ENCODE results near the gene ZNF225. TPM values are rescaled to one million over a fixed set of nuclear protein-coding genes. Genes with fewer than 3 reads are reported as not detected.
"Not testable (repeated sequence)": the region's sequence is repeated elsewhere in the genome, so short reads cannot be mapped to it uniquely, and the experiment has no call there.

Gene ZNF225
- 3.0 TPM for total RNA-seq
- long read RNA-seq, full-length matches to known transcripts: 7 of 9 reads
- long read RNA-seq, partial matches to known transcripts: 0 of 9 reads
- long read RNA-seq, other reads (novel, unspliced or antisense): 2 of 9 reads

- ATAC-seq (ENCODE audit: poor library complexity) (peak; percentile 98), DNase-seq (peak; percentile 95)
- intact Hi-C loops (cut with DNase I): loop anchor here (10.0 kb wide), 1 partner anchor 192 kb away; the partner anchor contains the start of gene ZNF235
Observed at GRCh38 chr19:44113138-44113783, at the start of gene ZNF225. ZNF225 (plus strand) TSS chr19:44113399; CDS start chr19:44115828, 2,429 bp downstream.

GRCh38 chr19:44066305-44066704, 46.9 kb upstream of the ZNF225 start:
- no peak for DNase-seq
- ATAC-seq (ENCODE audit: poor library complexity): no peak
- intact Hi-C loops (cut with DNase I): no loop called here

DNA sequence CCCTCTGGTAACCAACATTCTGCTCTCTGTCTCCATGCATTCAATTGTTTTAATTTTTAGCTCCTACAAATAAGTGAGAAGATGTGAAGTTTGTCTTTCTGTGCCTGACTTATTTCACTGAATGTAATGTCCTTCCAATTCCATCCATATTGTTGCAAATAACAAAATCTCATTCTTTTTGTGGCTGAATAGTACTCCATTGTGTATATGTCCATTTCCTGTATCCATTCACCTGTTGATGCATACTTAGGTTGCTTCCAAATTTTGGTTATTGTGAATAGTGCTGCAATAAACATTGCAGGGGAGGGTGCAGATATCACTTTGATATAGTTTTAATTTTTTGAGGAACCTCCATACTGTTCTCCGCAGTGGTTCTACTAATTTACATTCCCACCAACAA, 43.8 kb upstream of the ZNF225 start:
- DNase-seq: no peak
- no peak for ATAC-seq (ENCODE audit: poor library complexity)
- intact Hi-C loops (cut with DNase I): no loop called here

- ATAC-seq (ENCODE audit: poor library complexity): peak; percentile 100
- peak; percentile 88 for DNase-seq
- intact Hi-C loops (cut with DNase I): no loop called here
Observed at GRCh38 chr19:44071824-44072542, 41.2 kb upstream of the ZNF225 start, which contains the start of gene ZNF284. ZNF284 (plus strand) TSS chr19:44072159; CDS start chr19:44076390, 4,231 bp downstream.

- intact Hi-C loops (cut with DNase I): no loop called here
- peak; percentile 45 for ATAC-seq (ENCODE audit: poor library complexity)
- DNase-seq: no peak
Observed at GRCh38 chr19:44072543-44073401, 40.4 kb upstream of the ZNF225 start.

DNA sequence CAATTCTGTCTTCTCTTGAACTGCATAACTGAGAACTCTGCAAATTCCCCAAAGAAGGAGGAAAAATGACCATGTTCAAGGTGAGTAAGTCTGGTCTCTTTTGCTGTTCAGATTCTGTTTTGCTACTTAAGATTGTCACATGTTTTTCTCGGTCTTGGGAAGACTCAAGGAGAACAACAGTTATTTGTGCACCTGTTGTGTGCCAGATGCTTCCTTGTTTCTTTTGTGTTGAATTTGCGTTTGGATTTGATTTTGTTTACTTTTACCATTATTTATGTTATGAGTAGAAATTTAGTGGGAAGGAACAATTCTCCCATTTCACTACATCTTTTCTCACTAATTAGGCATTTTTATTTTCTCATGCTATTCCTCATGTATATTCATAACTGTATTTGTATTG, 36.9 kb upstream of the ZNF225 start:
- intact Hi-C loops (cut with DNase I): no loop called here
- DNase-seq: no peak
- no peak for ATAC-seq (ENCODE audit: poor library complexity)

- intact Hi-C loops (cut with DNase I): no loop called here
- ATAC-seq (ENCODE audit: poor library complexity): no peak
- DNase-seq: no peak
Observed at GRCh38 chr19:44092108-44092507, 21.1 kb upstream of the ZNF225 start.

DNA sequence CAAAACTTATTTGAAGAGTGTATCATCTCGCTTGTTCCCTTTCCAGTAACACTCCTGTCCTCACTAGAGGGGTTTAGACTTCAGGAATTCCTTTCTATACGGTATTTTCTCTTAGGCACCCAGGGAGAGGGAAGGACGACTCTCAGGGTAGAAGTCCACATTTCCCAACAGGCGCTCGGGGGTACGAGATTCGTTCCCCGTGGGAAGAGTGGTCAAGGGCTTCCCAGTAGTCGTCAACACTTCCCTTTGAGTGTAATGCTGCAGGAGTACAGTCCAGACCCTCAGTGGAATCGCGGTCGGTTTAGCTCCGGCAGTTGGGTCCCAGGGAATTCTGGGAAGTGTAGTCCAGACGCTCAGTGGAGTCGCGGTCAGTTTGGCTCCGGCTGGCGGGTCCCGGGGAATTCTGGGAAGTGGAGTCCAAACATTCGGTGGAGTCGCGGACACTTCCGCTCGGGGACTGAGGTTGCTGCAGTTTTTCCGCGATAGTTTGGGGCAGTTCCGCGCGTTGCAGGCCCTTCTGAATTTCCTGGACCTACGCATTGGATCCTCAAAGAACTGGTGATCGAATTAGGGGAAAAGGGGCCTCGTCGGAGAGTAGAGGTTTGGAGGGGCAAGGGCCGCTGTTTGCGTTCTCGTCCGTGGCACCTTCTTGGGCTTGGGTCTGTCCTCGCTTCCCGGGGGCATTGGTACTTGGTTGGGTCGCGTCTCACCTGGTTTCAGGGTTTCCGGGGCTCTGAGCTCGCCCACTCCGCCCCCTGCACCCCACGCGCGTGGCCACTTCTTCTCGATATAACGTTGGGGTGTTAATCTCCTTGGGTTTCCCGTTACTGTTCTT, 19.1 kb upstream of the ZNF225 start, which contains the start of gene ZNF224:
Gene ZNF224 (plus strand): TSS at position 431 of the 835 bp plus-strand sequence. CDS start 3,513 bp downstream, outside the sequence.
- ATAC-seq (ENCODE audit: poor library complexity): peak; percentile 99
- DNase-seq: peak; percentile 93
- intact Hi-C loops (cut with DNase I): no loop called here

DNA sequence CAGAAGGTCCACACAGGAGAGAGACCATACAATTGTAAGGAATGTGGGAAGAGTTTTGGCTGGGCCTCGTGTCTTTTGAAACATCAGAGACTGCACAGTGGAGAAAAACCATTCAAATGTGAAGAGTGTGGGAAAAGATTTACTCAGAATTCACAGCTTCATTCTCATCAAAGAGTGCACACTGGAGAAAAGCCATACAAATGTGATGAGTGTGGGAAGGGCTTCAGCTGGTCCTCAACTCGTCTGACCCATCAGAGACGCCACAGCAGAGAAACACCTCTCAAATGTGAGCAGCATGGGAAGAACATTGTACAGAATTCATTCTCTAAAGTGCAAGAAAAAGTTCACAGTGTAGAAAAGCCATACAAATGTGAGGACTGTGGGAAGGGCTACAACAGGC, 5.4 kb upstream of the ZNF225 start:
- intact Hi-C loops (cut with DNase I): loop anchor here (10.0 kb wide), 1 partner anchor 103 kb away; the partner anchor contains the start of gene ZNF230
- ATAC-seq (ENCODE audit: poor library complexity): no peak
- DNase-seq: no peak

DNA sequence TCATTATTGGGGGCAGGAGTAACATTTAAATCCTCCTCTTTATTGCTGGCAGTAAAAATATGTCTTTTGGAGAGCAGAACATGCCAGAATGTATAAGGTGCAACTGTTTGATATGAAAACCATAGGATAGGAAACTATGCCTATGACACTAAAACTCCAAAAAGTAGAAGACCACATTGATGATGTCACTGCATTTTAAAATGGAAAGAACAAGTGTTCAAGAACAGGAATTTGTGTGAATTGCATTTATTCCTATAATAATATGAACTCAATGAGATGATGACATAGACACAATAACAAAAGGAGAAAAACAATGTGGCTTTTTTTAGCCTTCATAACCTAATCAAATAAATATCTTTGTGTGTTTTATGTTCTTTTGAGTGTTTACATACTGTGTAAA, 3.7 kb upstream of the ZNF225 start:
- intact Hi-C loops (cut with DNase I): loop anchor here (10.0 kb wide), 1 partner anchor 105 kb away; the partner anchor contains the start of gene ZNF230
- ATAC-seq (ENCODE audit: poor library complexity) (no peak), DNase-seq (no peak)

DNA sequence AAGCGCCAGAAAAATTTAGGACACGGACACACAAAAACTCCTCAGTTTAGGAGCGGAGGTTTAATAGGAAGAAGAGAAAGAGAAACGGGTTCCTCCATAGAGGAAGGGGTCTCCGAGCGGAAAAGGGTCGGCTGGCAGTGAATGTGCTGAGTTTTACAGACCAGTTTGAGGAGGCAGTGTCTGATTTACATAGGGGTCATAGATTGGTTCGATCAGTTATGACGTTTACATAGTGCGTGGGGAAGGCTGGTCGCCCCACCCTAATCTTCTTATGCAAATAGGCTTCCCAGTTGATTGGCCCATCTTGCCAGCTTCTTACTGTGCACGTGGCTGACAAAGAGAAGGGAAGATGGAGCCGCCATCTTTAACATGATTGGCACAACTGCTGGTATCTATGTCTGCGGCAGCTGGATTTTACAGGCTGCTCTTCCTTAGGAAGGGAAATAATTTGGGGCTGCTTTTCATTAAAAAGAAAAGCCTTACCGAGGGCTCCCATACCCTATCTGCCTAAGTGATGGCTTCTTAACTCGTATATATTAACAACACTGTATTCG, 1.2 kb upstream of the ZNF225 start:
- no peak for DNase-seq
- no peak for ATAC-seq (ENCODE audit: poor library complexity)
- intact Hi-C loops (cut with DNase I): loop anchor here (10.0 kb wide), 1 partner anchor 193 kb away; the partner anchor contains the start of gene ZNF235

- intact Hi-C loops (cut with DNase I): loop anchor here (10.0 kb wide), 1 partner anchor 192 kb away; the partner anchor contains the start of gene ZNF235
- ATAC-seq (ENCODE audit: poor library complexity): peak; percentile 6
- no peak for DNase-seq
Observed at GRCh38 chr19:44112802-44113137, 429 bp upstream of the ZNF225 start.

- DNase-seq (no peak), ATAC-seq (ENCODE audit: poor library complexity) (peak; percentile 4)
- intact Hi-C loops (cut with DNase I): loop anchor here (10.0 kb wide), 1 partner anchor 191 kb away; the partner anchor contains the start of gene ZNF235
Observed at GRCh38 chr19:44113784-44114390, 688 bp downstream of the ZNF225 start.

GRCh38 chr19:44121162-44121561, 8.0 kb downstream of the ZNF225 start:
- ATAC-seq (ENCODE audit: poor library complexity); intact Hi-C loops (cut with DNase I); DNase-seq: not testable (repeated sequence)

DNA sequence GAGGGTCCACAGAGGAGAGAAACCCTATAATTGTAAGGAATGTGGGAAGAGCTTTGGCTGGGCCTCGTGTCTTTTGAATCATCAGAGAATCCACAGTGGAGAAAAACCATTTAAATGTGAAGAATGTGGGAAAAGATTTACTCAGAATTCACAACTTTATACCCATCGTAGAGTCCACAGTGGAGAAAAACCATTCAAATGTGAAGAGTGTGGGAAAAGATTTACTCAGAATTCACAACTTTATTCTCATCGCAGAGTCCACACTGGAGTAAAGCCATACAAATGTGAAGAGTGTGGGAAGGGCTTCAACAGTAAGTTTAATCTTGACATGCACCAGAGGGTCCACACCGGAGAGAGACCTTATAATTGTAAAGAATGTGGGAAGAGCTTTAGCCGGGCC, 18.8 kb downstream of the ZNF225 start:
- no peak for ATAC-seq (ENCODE audit: poor library complexity)
- intact Hi-C loops (cut with DNase I): no loop called here
- DNase-seq: no peak

DNA sequence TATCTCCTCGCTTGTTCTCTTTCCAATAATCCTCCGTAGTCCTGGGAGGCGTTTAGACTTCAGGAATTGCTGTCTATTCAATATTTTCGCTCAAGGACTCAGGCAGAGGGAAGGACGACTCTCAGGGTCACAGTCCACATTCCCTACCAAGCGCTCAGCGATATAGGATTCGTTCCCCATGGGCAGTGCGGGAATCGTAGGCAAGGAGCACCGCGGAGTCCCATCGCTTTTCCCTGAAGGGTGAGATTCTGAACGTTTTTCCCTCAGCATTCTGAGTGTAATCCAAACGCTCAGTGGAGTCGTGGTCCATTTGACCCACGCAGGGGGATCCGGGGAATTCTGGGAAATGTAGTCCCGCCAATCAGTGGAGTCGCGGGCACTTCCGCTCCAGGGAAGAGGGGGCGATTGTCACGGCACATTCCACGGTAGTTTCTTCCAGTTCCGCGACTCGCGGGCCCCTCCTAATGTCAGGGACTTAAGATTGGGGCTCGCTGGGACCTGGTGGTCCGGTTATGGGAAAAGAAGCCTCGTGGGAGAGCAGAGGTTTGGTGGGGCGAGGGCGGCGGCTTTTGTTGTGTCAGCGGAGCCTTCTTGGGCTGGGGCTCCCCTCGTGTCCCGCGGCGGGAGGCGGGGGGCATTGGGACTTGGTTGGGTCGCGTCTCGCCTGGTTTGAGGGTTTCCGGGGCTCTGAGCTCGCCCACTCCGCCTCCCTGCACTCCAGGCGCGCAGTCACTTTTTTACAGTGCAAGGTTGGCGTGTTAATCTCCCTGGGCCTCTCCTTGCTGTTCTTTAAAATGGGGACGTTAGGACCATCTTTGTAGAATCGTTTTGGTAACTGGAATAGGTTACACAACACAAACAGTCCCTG, 28.2 kb downstream of the ZNF225 start, which contains the start of gene ZNF234:
Gene ZNF234 (plus strand): TSS at position 364 of the 868 bp plus-strand sequence. CDS start 3,079 bp downstream, outside the sequence.
- DNase-seq (peak; percentile 86), ATAC-seq (ENCODE audit: poor library complexity) (peak; percentile 98)
- intact Hi-C loops (cut with DNase I): no loop called here

All from Right ventricle myocardium superior (tissue), 1 donor.